Hepatocyte (in vitro differentiated cells): ENCODE data around the gene SLBP.

Source experiments
- EZH2 ChIP-seq: fragments of 200-600 bp; sonication (generic); IDR thresholded peaks from 2 replicates; pipeline ENCODE4 v1.6.1; 2016; ENCODE audit warnings: antibody characterized with exemption, mild to moderate bottlenecking, borderline replicate concordance
- EZH2phosphoT487 ChIP-seq: fragments of 200-600 bp; sonication (generic); IDR thresholded peaks from one replicate; pipeline ENCODE4 v1.6.1; 2018; ENCODE audit warnings: antibody characterized with exemption, mild to moderate bottlenecking, low read depth, moderate library complexity; ENCODE audit not compliant: unreplicated experiment, severe bottlenecking
- TF ChIP-seq, protein P1 (sequence below): fragments of 200-600 bp; sonication (generic); IDR thresholded peaks from 2 replicates; pipeline ENCODE4 v1.5.1; 2016; ENCODE audit warnings: antibody characterized with exemption, mild to moderate bottlenecking; ENCODE audit not compliant: poor library complexity

DNA sequence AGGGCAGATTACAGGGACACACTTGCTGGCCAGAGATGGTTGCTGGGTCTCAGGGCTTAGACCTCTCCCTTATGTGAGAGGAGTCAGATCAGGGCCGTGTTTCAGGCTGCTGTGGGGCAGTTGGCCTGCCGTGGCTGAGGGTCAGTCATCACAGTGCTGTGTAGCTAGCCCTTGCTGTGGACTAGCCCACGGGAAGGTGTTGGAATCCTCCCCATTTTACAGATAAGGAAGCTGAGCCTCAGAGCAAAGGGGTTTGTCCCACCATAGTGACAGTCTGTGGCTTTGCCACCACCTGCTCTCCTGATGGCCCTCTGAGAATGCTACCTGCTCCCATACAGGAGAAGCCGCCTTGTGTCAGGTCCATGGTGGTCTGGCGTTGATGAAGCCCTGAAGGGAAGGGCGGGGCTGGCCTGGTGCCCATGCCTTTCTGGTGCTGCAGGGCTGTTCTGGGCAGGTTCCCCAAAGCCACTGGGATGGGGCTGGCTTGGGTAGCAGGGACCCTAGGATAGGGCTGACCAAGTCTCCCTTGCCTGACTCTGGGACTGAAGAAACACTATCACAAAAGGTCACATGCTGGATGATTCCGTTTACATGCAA, 25.6 kb downstream of the SLBP start:
- TF ChIP-seq, protein P1, sequence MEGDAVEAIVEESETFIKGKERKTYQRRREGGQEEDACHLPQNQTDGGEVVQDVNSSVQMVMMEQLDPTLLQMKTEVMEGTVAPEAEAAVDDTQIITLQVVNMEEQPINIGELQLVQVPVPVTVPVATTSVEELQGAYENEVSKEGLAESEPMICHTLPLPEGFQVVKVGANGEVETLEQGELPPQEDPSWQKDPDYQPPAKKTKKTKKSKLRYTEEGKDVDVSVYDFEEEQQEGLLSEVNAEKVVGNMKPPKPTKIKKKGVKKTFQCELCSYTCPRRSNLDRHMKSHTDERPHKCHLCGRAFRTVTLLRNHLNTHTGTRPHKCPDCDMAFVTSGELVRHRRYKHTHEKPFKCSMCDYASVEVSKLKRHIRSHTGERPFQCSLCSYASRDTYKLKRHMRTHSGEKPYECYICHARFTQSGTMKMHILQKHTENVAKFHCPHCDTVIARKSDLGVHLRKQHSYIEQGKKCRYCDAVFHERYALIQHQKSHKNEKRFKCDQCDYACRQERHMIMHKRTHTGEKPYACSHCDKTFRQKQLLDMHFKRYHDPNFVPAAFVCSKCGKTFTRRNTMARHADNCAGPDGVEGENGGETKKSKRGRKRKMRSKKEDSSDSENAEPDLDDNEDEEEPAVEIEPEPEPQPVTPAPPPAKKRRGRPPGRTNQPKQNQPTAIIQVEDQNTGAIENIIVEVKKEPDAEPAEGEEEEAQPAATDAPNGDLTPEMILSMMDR: no peak
- TF ChIP-seq EZH2phosphoT487 (no peak), EZH2 (no peak)
